Activated CD4-positive, alpha-beta memory T cell treated with anti-CD3 and anti-CD28 coated beads for 36 hours (primary cell): ENCODE data around the gene PFDN5. TPM values are rescaled to one million over a fixed set of nuclear protein-coding genes. Genes with fewer than 3 reads are reported as not detected.
"Not testable (repeated sequence)": the region's sequence is repeated elsewhere in the genome, so short reads cannot be mapped to it uniquely, and the experiment has no call there.

Experiments used
- CTCF ChIA-PET: fragments of 350-600 bp; sonication (Branson Sonifier 250); formaldehyde crosslinking; loops from one replicate; lab custom pipeline; 2021; ENCODE audit warnings: antibody characterized with exemption, inconsistent platforms; lab: Charles Lee
- POLR2A ChIA-PET: fragments of 350-600 bp; sonication (Branson Sonifier 250); formaldehyde crosslinking; loops from one replicate; lab custom pipeline; 2021; ENCODE audit warnings: antibody characterized with exemption; lab: Charles Lee
- DNase-seq: peaks from one replicate; pipeline ENCODE4 v3.0.0-alpha.2; 2020
- H3K27ac Mint-ChIP-seq: one replicate; pipeline ENCODE4 v1.8.0; 2021; ENCODE audit warnings: mixed read lengths
- H3K27me3 Mint-ChIP-seq: one replicate; pipeline ENCODE4 v1.8.0; 2021; ENCODE audit warnings: mixed read lengths
- H3K36me3 Mint-ChIP-seq: one replicate; pipeline ENCODE4 v1.8.0; 2021; ENCODE audit warnings: mixed read lengths
- H3K4me1 Mint-ChIP-seq: one replicate; pipeline ENCODE4 v1.8.0; 2021; ENCODE audit warnings: low read depth, mixed read lengths
- H3K4me3 Mint-ChIP-seq: one replicate; pipeline ENCODE4 v1.8.0; 2021; ENCODE audit warnings: mild to moderate bottlenecking, mixed read lengths
- H3K9me3 Mint-ChIP-seq: one replicate; pipeline ENCODE4 v1.8.0; 2021; ENCODE audit warnings: mixed read lengths
- intact Hi-C: fragments of 100-400 bp; cut with micrococcal nuclease; formaldehyde crosslinking; loops from one replicate; pipeline ENCODE4 v1.15.1; 2023
- total RNA-seq, 2 experiments: library from RNA; stranded (reverse); gene quantifications; one replicate each; pipeline ENCODE4 v1.2.3, GENCODE V29; 2021

Gene PFDN5
- total RNA-seq, 2 experiments from 2014 or later = 354 to 359 TPM

DNA sequence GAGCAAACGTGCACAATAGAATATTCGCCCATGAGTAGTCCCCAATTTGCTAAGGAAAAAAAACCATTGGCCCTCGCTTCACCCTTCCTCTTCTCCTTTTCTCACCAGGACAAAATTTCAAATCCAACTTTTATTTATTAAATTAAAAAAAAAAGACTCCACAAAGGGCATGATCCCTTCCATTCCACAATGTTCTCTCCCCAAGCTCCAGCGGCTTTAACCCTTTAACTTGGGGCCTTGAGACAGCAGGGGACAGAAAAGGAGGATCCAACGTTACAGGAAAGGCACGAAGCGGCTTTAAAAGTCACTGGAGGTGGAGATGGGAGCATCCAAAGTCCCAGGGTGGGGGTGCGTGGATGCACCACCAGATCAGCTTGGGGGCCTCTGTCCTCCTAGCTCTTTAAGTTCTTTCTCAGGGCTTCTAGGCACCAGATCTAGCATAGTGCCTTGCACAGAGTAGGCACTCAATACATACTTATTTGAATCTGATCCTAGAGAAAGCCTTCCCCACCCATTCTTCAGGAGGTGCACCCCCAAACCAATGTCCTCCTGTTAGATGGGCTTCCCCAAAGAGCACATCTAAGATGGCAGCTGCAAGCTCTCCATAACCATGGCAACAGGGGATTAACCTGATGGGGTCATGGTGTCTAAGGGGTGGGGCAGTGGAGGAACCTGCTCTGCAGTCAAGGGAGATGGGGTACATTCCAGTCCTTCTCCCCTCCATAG is 31.3 kb downstream of the PFDN5 start:
- CTCF ChIA-PET = interaction anchor here (0.6 to 14.7 kb wide), 10 partner anchors 16 to 182 kb away, joined by 3 to 252 read pairs (median 3); partner anchors contain the start of gene ITGB7
- Mint-ChIP-seq H3K36me3 (no peaks in the 10 kb centered on the region), H3K4me3 (peak overlapping the region; percentile 67), H3K9me3 (no peaks in the 10 kb centered on the region), H3K27me3 (no peaks in the 10 kb centered on the region), H3K27ac (no peak overlapping the region), H3K4me1 (peaks cover 20% of the 10 kb centered on the region)
- intact Hi-C loops = loop anchor here (1.0 kb wide), 1 partner anchor 182 kb away; no protein-coding TSS in a partner anchor
- POLR2A ChIA-PET = interaction anchor here (1.0 to 2.8 kb wide), 3 partner anchors 9 to 174 kb away, joined by 3 to 11 read pairs (median 3); partner anchors contain the start of genes SP7 and TARBP2
- DNase-seq = no peak

DNA sequence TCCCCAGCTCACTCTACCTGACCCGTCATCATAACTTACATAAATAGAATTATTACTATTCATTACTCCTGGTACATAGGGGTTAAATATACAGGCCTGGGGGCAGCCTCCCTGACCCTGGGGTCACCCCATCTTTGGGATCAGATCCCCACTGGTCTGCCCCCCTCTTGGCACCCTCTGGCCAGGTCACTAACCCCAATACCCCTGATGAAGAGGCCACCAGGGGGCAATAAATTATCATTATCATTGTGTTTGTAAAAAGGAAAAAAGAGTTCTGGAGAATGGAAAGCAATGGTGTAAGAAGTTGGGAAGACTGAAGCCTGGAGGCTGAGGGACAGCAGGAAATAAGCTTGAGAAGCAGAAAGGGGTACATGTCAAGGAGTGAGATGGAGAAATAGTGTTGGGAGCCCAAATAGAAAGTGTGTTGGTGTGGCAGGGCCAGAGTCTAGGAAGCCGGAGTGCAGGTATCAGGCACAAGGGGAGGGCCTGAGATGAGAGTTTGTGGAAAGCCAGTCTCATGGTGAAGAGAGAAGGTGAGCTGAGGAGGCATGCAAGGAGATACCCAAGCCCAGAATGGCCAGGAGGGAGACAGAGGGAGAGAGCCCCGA is 32.2 kb downstream of the PFDN5 start:
- peaks cover 4% of the 10 kb centered on the region for H3K27me3 Mint-ChIP-seq
- no peaks in the 10 kb centered on the region for H3K36me3 Mint-ChIP-seq
- DNase-seq = no peak
- intact Hi-C loops = loop anchor here (1.0 kb wide), 1 partner anchor 181 kb away; no protein-coding TSS in a partner anchor
- ChIA-PET POLR2A (interaction anchor here (1.0 kb wide), 2 partner anchors 8 to 17 kb away, joined by 3 read pairs; partner anchors contain the start of gene SP7), CTCF (interaction anchor here (0.7 to 14.7 kb wide), 9 partner anchors 17 to 181 kb away, joined by 3 to 252 read pairs (median 5); partner anchors contain the start of gene ITGB7)
- peaks cover 17% of the 10 kb centered on the region for H3K4me1 Mint-ChIP-seq
- H3K9me3 Mint-ChIP-seq = no peaks in the 10 kb centered on the region
- no peak overlapping the region for H3K4me3 Mint-ChIP-seq
- H3K27ac Mint-ChIP-seq = no peak overlapping the region

DNA sequence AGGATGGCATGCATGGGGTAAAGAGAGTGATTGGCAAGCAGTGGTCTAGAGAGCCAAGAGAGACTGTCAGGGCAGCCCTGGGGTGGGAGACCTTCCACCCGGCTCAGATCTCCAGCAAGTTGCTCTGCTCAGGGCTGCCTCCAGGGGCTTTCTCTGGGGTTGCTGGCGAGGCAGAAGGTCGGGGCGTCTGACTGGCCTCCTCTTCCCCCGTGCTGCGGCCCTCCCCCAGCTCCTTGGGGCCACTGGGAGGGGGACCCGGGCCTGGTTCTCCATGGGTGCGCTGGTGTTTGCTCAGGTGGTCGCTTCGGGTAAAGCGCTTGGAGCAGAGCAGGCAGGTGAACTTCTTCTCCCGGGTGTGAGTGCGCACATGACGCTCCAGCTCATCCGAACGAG is 32.7 kb downstream of the PFDN5 start:
- Mint-ChIP-seq H3K36me3 (no peaks in the 10 kb centered on the region), H3K27me3 (peaks cover 4% of the 10 kb centered on the region), H3K27ac (no peak overlapping the region), H3K9me3 (no peaks in the 10 kb centered on the region), H3K4me1 (peaks cover 15% of the 10 kb centered on the region), H3K4me3 (no peak overlapping the region)
- intact Hi-C loops = no loop called here
- ChIA-PET POLR2A (no interaction called here), CTCF (interaction anchor here (0.9 to 14.7 kb wide), 7 partner anchors 11 to 180 kb away, joined by 3 to 252 read pairs (median 5); partner anchors contain the start of gene ITGB7)
- no peak for DNase-seq

DNA sequence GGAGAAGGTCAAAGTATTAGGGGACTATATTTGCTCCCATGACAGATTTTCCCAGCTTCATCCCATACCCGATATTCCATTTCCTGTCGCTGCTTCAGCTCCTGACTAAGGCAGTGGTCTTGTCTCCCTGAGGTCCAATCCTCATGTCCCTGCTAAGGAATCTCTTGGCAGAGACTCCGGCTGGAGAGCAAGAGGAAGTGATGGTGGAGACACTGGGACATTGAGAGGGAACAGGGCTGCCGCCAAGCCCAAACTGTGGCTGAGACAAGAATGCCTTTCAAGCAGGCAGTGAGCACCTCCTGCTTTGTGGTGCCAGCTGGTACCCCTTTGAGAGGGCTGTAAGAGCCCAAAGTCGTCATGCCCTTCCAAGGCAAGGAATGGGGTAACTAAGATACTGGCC is 35.3 kb downstream of the PFDN5 start:
- POLR2A ChIA-PET = no interaction called here
- H3K9me3 Mint-ChIP-seq = no peaks in the 10 kb centered on the region
- DNase-seq = no peak
- H3K36me3 Mint-ChIP-seq = no peaks in the 10 kb centered on the region
- H3K4me3 Mint-ChIP-seq = no peak overlapping the region
- intact Hi-C loops = no loop called here
- no peak overlapping the region for H3K27ac Mint-ChIP-seq
- CTCF ChIA-PET = interaction anchor here (2.4 to 14.7 kb wide), 2 partner anchors 9 to 15 kb away, joined by 14 to 252 read pairs; partner anchors contain the start of gene AAAS
- H3K4me1 Mint-ChIP-seq = peaks cover 6% of the 10 kb centered on the region
- peaks cover 15% of the 10 kb centered on the region for H3K27me3 Mint-ChIP-seq

DNA sequence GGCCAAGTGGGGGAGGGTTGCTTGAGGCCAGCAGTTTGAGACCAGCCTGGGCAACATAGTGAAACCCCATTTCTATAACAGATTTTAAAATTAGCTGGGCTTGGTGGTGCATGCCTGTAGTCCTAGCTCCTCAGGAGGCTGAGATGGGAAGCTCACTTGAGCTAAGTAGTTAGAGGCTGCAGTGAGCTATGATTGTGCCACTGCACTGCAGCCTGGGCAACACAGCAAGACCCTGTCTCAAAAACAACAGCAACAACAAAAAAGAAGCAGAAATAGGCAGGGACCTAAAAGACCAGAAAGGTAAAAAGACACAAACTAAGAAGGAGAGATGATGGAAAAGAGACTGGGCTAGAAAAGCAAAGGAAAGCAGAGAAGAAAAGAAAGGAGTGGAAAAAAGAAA is 37.0 kb downstream of the PFDN5 start:
- H3K4me1 Mint-ChIP-seq, H3K9me3 Mint-ChIP-seq, H3K36me3 Mint-ChIP-seq, H3K4me3 Mint-ChIP-seq, H3K27ac Mint-ChIP-seq, POLR2A ChIA-PET, intact Hi-C loops, DNase-seq: not testable (repeated sequence)
- H3K27me3 Mint-ChIP-seq = peaks cover 26% of the 10 kb centered on the region
- CTCF ChIA-PET = interaction anchor here (1.2 to 14.7 kb wide), 3 partner anchors 11 to 20 kb away, joined by 3 to 252 read pairs (median 14); partner anchors contain the start of gene AAAS

DNA sequence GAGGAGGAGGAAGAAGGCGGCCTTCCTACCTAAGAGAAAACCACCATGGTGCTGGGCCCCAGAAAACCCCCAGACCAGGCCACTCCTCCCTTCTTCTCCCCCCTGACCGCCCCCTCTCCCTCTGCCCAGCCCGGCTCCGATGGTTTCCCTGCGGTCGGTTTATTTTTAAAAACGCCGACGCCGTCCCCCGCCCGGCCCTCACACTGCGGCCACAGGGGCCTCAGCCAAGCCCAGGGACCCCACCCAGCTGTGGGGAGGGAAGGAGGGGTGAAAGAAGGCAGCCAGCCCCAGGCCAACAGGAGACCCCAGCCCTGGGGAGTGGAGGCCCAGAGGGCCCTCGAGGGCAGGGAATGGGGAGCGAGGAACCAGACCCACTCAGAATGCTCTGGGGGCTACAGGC is 37.4 kb downstream of the PFDN5 start:
- DNase-seq = no peak
- H3K36me3 Mint-ChIP-seq = no peaks in the 10 kb centered on the region

DNA sequence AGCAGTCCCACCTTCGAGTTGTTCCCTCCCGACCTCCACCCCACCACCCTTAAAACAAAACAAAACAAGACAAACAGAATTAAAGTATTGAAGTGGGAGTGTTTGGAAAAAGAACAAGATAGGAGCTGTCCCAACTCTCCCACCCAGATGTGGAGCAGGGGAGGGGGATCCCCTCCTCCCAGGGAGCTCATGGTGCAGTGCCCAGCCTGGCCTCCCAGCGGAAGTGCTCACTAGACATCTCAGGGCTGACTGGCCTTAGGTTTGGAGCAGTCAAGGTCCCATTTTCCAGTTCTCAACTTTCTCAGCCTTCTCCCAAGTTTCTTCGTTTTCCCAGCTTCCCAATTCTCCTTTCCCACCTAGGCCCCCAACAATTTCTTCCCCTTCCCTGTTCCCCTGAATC is 37.9 kb downstream of the PFDN5 start:
- Mint-ChIP-seq H3K9me3 (no peaks in the 10 kb centered on the region), H3K36me3 (no peaks in the 10 kb centered on the region), H3K27me3 (peaks cover 32% of the 10 kb centered on the region), H3K4me3 (no peak overlapping the region), H3K4me1 (no peaks in the 10 kb centered on the region), H3K27ac (no peak overlapping the region)
- ChIA-PET CTCF (interaction anchor here (0.9 to 3.8 kb wide), 2 partner anchors 11 to 12 kb away, joined by 3 to 21 read pairs; partner anchors contain the start of gene AAAS), POLR2A (no interaction called here)
- intact Hi-C loops = no loop called here
- DNase-seq = no peak

More for the DNA sequence above, 37.4 kb downstream of the PFDN5 start:
- no peaks in the 10 kb centered on the region for H3K4me1 Mint-ChIP-seq
- CTCF ChIA-PET = interaction anchor here (0.9 to 3.8 kb wide), 3 partner anchors 11 to 19 kb away, joined by 3 to 21 read pairs (median 3); partner anchors contain the start of gene AAAS
- no peaks in the 10 kb centered on the region for H3K9me3 Mint-ChIP-seq
- H3K27ac Mint-ChIP-seq = no peak overlapping the region
- POLR2A ChIA-PET = no interaction called here
- peaks cover 30% of the 10 kb centered on the region for H3K27me3 Mint-ChIP-seq
- intact Hi-C loops = no loop called here
- no peak overlapping the region for H3K4me3 Mint-ChIP-seq

DNA sequence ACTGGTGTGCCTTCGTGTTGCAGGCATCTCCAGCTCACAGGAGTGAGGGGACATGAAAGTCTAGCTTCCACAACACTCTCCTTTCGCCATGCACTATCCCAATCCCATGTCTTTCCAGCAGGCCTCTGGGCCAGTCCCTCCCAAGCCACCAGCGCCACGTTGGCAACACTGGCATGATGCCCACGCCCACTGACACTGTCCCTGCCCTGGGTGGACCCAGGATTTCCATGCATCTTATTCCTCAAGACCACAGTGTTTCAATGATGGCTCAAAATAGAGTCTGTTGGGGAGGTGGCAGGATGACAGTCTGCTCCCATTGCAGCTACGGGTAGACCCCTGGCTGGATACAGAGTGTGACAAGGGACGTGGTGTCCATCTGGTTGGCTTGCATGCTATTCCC is 38.5 kb downstream of the PFDN5 start:
- H3K4me3 Mint-ChIP-seq = no peak overlapping the region
- H3K27me3 Mint-ChIP-seq = peaks cover 32% of the 10 kb centered on the region
- H3K27ac Mint-ChIP-seq = no peak overlapping the region
- no peak for DNase-seq
- ChIA-PET POLR2A (no interaction called here), CTCF (interaction anchor here (0.9 to 3.8 kb wide), 3 partner anchors 11 to 13 kb away, joined by 3 to 21 read pairs (median 6); partner anchors contain the start of gene AAAS)
- H3K4me1 Mint-ChIP-seq = no peaks in the 10 kb centered on the region
- intact Hi-C loops = no loop called here
- no peaks in the 10 kb centered on the region for H3K36me3 Mint-ChIP-seq
- no peaks in the 10 kb centered on the region for H3K9me3 Mint-ChIP-seq

DNA sequence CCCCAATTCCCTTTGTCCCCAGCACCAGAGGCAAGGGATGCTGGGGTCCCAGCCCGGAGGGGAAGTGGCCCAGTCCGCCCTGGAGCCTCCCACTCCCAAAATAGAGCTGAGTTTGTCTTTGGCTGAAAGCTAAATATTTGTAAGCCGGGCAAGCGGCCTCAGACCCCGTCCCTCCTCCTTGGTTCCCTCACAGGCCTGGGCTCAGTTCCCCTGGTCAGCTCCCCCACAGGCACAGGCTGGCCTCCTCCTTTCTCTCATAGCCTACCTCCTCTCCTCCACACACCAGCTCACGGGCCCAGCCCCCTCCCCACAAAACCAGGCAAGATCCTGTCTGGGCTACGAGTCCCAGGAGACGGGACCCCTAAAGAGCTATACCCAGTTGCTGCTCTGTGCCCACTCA is 39.5 kb downstream of the PFDN5 start:
- no peaks in the 10 kb centered on the region for H3K36me3 Mint-ChIP-seq
- intact Hi-C loops = no loop called here

DNA sequence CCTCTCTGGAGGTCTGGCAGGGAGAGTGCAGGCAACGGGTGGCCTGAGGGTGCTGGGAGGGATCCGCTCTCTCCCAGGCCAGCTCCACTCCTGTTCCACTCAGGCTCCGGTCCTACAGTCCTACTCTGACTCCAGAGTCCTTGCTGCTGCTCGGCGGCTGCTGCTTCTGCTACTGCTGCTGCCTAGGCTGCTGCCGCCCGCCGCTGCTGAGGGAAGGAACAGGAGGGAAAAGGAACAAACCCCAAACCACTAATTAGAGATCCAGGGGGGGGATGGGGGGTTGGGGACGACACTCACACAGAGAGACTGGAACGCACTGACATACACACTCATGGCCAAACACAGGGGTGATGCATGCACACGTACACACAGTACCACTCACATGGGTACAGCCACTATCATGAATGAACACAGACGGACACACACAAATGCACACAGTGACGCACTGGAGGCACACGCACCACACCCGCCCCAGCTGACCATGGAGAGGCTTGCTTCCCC is 40.9 kb downstream of the PFDN5 start, which contains the start of gene SP7:
SP7 (minus strand) TSS at position 174 of the 501 bp plus-strand sequence. CDS start 708 bp downstream, outside the sequence.
- ChIA-PET CTCF (interaction anchor here (1.2 to 3.8 kb wide), 3 partner anchors 8 to 85 kb away, joined by 3 to 21 read pairs (median 5); no protein-coding TSS in a partner anchor), POLR2A (interaction anchor here (0.7 to 1.3 kb wide), 2 partner anchors 9 to 11 kb away, joined by 3 to 4 read pairs; no protein-coding TSS in a partner anchor)
- Mint-ChIP-seq H3K36me3 (no peaks in the 10 kb centered on the region), H3K27ac (no peak within 1 kb of the TSS), H3K9me3 (no peaks in the 10 kb centered on the region), H3K27me3 (peaks cover 32% of the 10 kb centered on the region), H3K4me3 (no peak within 1 kb of the TSS), H3K4me1 (peaks cover 5% of the 10 kb centered on the region)
- intact Hi-C loops = no loop called here
- DNase-seq = no peak

More for the DNA sequence above, 39.5 kb downstream of the PFDN5 start:
- H3K4me1 Mint-ChIP-seq = no peaks in the 10 kb centered on the region
- ChIA-PET POLR2A (no interaction called here), CTCF (interaction anchor here (1.2 to 3.8 kb wide), 4 partner anchors 10 to 86 kb away, joined by 3 to 21 read pairs (median 6); partner anchors contain the start of gene AAAS)
- no peak overlapping the region for H3K4me3 Mint-ChIP-seq
- H3K27me3 Mint-ChIP-seq = peaks cover 32% of the 10 kb centered on the region
- DNase-seq = no peak
- H3K27ac Mint-ChIP-seq = no peak overlapping the region
- no peaks in the 10 kb centered on the region for H3K9me3 Mint-ChIP-seq

DNA sequence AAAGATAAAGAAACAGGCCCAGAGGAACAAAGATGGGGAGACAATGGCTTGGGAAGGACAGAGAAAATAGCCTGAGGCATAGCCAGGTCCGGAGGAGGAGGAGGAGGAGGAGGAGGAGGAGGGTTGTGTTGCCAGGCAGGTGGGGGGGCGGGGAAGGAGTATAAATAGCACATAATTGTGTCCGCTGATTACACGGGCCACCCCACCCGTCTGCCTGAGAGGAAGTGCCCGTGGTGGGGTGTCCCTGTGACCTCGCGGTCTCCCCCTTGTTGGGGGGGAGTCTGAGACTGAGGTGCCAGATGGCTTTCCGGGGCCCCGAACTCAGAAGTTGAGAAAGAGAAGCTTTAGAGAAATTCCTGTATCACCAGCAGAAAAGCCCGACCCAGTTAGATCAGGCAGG is 42.7 kb downstream of the PFDN5 start:
- peaks cover 5% of the 10 kb centered on the region for H3K4me1 Mint-ChIP-seq
- ChIA-PET CTCF (no interaction called here), POLR2A (no interaction called here)
- intact Hi-C loops = no loop called here
- H3K4me3 Mint-ChIP-seq = no peak overlapping the region
- no peak for DNase-seq
- H3K9me3 Mint-ChIP-seq = no peaks in the 10 kb centered on the region
- H3K27ac Mint-ChIP-seq = no peak overlapping the region
- peaks cover 28% of the 10 kb centered on the region for H3K27me3 Mint-ChIP-seq
- H3K36me3 Mint-ChIP-seq = no peaks in the 10 kb centered on the region
